ENCODE data around the gene PHACTR2. TPM values are rescaled to one million over a fixed set of nuclear protein-coding genes. Genes with fewer than 3 reads are reported as not detected.

Gene PHACTR2
- total and polyA plus RNA-seq, 2 of the 13 experiments (the other 11 are each of a cell fraction or from before 2014, with no cell fraction given): 11.3 to 28.2 TPM

DNA sequence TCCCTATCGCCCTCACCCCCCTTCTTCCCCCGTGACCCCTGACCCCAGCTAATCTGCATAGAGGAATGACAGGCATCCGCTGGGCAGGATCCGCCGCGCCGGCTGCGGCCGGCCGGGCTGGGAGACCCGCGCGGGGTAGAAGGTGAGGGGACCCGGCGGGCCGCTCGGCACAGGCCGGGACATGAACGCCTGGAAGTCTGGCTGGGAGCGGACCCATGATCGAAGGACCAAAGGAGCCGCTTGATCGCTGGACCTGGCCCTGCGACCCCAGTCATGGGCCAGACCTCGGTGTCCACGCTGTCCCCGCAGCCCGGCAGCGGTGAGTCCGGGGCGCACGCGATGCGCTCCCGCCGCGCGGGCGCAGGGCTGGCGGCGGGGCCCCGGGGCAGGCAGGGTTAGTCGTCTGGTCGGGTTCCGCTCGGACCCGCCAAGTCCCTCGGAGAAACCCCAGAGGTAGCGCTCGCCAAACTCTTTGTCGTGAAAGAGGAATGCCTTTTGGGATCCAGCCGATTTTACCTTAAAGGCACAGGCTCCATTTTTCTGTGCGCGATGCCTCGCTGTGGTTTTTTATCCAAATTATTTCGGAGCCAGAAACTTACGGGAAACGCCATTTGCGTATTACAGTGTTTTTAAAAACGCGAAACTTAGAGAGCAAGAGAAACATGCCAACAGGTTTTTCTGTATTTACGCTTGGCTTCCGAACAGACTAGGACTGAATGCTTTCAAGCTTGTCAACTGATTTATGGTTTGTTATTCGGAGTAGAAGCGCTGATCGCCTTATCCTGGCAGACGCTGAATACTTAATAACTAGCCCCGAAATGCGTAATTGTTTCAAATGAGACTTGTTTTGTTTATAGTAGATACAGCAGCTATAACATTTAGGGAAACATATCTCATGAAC is at the start of gene PHACTR2 (continued):
- TF ChIP-seq SNAPC5 (CRISPR knock-in tag; IDR thresholded peaks at IDR 0.05; ENCODE audit: borderline replicate concordance) (peak; percentile 58; the same call in 1 of the 2 replicates), FOXO1 (CRISPR knock-in tag; IDR thresholded peaks at IDR 0.05) (peak; percentile 41), ZNF251 (CRISPR knock-in tag; IDR thresholded peaks at IDR 0.05) (no peak), POLR2G (IDR thresholded peaks at IDR 0.05; ENCODE audit: low read depth, low read length) (peak; percentile 83), UBTF (CRISPR knock-in tag; IDR thresholded peaks at IDR 0.05) (peak; percentile 99), NKX3-1 (CRISPR knock-in tag; IDR thresholded peaks at IDR 0.05) (no peak), ARNTL (CRISPR knock-in tag; IDR thresholded peaks at IDR 0.05) (peak; percentile 17; the same call in 1 of the 2 replicates), ZNF136 (CRISPR knock-in tag; IDR thresholded peaks at IDR 0.05; ENCODE audit: low read depth) (no peak), HOXA5 (CRISPR knock-in tag; IDR thresholded peaks at IDR 0.05) (peak; percentile 69; the same call in 1 of the 2 replicates), PREB (CRISPR knock-in tag; IDR thresholded peaks at IDR 0.05) (no peak), GABPB1 (CRISPR knock-in tag; IDR thresholded peaks at IDR 0.05) (peak; percentile 76), ASH2L (IDR thresholded peaks at IDR 0.05; ENCODE audit: insufficient read length, low read depth, low read length) (peak; percentile 98)
- TF ChIP-seq, protein P1, sequence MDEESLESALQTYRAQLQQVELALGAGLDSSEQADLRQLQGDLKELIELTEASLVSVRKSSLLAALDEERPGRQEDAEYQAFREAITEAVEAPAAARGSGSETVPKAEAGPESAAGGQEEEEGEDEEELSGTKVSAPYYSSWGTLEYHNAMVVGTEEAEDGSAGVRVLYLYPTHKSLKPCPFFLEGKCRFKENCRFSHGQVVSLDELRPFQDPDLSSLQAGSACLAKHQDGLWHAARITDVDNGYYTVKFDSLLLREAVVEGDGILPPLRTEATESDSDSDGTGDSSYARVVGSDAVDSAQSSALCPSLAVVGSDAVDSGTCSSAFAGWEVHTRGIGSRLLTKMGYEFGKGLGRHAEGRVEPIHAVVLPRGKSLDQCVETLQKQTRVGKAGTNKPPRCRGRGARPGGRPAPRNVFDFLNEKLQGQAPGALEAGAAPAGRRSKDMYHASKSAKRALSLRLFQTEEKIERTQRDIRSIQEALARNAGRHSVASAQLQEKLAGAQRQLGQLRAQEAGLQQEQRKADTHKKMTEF (CRISPR knock-in tag; IDR thresholded peaks at IDR 0.05): peak; percentile 60
- TF ChIP-seq, protein P2, sequence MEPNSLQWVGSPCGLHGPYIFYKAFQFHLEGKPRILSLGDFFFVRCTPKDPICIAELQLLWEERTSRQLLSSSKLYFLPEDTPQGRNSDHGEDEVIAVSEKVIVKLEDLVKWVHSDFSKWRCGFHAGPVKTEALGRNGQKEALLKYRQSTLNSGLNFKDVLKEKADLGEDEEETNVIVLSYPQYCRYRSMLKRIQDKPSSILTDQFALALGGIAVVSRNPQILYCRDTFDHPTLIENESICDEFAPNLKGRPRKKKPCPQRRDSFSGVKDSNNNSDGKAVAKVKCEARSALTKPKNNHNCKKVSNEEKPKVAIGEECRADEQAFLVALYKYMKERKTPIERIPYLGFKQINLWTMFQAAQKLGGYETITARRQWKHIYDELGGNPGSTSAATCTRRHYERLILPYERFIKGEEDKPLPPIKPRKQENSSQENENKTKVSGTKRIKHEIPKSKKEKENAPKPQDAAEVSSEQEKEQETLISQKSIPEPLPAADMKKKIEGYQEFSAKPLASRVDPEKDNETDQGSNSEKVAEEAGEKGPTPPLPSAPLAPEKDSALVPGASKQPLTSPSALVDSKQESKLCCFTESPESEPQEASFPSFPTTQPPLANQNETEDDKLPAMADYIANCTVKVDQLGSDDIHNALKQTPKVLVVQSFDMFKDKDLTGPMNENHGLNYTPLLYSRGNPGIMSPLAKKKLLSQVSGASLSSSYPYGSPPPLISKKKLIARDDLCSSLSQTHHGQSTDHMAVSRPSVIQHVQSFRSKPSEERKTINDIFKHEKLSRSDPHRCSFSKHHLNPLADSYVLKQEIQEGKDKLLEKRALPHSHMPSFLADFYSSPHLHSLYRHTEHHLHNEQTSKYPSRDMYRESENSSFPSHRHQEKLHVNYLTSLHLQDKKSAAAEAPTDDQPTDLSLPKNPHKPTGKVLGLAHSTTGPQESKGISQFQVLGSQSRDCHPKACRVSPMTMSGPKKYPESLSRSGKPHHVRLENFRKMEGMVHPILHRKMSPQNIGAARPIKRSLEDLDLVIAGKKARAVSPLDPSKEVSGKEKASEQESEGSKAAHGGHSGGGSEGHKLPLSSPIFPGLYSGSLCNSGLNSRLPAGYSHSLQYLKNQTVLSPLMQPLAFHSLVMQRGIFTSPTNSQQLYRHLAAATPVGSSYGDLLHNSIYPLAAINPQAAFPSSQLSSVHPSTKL (CRISPR knock-in tag; IDR thresholded peaks at IDR 0.05): peak; percentile 49
- TF ChIP-seq, protein P3, sequence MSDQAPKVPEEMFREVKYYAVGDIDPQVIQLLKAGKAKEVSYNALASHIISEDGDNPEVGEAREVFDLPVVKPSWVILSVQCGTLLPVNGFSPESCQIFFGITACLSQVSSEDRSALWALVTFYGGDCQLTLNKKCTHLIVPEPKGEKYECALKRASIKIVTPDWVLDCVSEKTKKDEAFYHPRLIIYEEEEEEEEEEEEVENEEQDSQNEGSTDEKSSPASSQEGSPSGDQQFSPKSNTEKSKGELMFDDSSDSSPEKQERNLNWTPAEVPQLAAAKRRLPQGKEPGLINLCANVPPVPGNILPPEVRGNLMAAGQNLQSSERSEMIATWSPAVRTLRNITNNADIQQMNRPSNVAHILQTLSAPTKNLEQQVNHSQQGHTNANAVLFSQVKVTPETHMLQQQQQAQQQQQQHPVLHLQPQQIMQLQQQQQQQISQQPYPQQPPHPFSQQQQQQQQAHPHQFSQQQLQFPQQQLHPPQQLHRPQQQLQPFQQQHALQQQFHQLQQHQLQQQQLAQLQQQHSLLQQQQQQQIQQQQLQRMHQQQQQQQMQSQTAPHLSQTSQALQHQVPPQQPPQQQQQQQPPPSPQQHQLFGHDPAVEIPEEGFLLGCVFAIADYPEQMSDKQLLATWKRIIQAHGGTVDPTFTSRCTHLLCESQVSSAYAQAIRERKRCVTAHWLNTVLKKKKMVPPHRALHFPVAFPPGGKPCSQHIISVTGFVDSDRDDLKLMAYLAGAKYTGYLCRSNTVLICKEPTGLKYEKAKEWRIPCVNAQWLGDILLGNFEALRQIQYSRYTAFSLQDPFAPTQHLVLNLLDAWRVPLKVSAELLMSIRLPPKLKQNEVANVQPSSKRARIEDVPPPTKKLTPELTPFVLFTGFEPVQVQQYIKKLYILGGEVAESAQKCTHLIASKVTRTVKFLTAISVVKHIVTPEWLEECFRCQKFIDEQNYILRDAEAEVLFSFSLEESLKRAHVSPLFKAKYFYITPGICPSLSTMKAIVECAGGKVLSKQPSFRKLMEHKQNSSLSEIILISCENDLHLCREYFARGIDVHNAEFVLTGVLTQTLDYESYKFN (CRISPR knock-in tag; conservative IDR thresholded peaks at IDR 0.05): 0 out of 2 replicates have a peak, but pooled peaks have one; percentile 35

All from HepG2 (cell line).